HepG2 (cell line): ENCODE data around the gene GPHN. TPM values are rescaled to one million over a fixed set of nuclear protein-coding genes. Genes with fewer than 3 reads are reported as not detected.

ENCODE experiments used
- ATAC-seq: fragments of 200-7000 bp; cut with Tn5 transposase; 3 replicates; pipeline ENCODE4 v1.9.1; 2020; ENCODE audit warnings: mild to moderate bottlenecking, moderate library complexity
- BruUV-seq: library from RNA; stranded (reverse); fragments of 400-500 nt; replicated peaks from 2 replicates; lab custom pipeline; 2021; lab: Mats Ljungman, UMichigan
- CTCF ChIA-PET: fragments of 300-600 bp; formaldehyde crosslinking; extraction: SDS; loops from one replicate; lab custom pipeline; 2021; ENCODE audit warnings: low total read pairs, inconsistent platforms, low intra/inter-chr PET ratio; lab: Yijun Ruan, JAX
- POLR2A ChIA-PET: fragments of 350-600 bp; sonication (Branson Sonifier 250); formaldehyde crosslinking; loops from one replicate; lab custom pipeline; 2020; ENCODE audit warnings: antibody characterized with exemption, inconsistent platforms; lab: Yijun Ruan, JAX
- DNase-seq: peaks from one replicate; pipeline ENCODE4 v3.0.0-alpha.2; 2015; ENCODE audit warnings: low spot score
- FAIRE-seq: peaks from 3 replicates; lab custom pipeline; 2011; peaks lifted over from hg19 to GRCh38; lab: Jason Lieb, UNC
- H2AFZ ChIP-seq: one replicate; pipeline ENCODE4 v1.6.1; 2011; ENCODE audit warnings: low read length, inconsistent platforms
- H3K27ac ChIP-seq: fragments of 300-600 bp; 3 replicates; pipeline ENCODE4 v1.8.0; 2011; ENCODE audit warnings: mixed run types, mild to moderate bottlenecking, mixed read lengths, low read length, inconsistent platforms; ENCODE audit not compliant: insufficient read depth; ENCODE audit errors: extremely low read length
- H3K27me3 ChIP-seq, 2 experiments: fragments of 200-600 bp in 1 of 2; 2 replicates in 1 of 2; 3 replicates in 1 of 2; pipeline versions ENCODE4 v1.6.0 to v1.8.0; 2011; ENCODE audit warnings: low read length in 2 of 2, mild to moderate bottlenecking in 2 of 2, moderate library complexity in 2 of 2, inconsistent platforms in 1 of 2; ENCODE audit not compliant: insufficient read depth in 2 of 2, control insufficient read depth in 1 of 2
- H3K36me3 ChIP-seq, 2 experiments: fragments of 200-600 bp in 1 of 2; replicated peaks in 1 of 2; 2 replicates in 1 of 2; 3 replicates in 1 of 2; pipeline versions ENCODE4 v1.5.1 to v1.8.0; 2011; ENCODE audit warnings: low read length in 2 of 2, inconsistent platforms in 1 of 2; ENCODE audit not compliant: insufficient read depth in 2 of 2, control insufficient read depth in 1 of 2
- H3K4me1 ChIP-seq: 2 replicates; pipeline ENCODE4 v1.5.1; 2012; ENCODE audit warnings: low read length, inconsistent platforms; ENCODE audit not compliant: insufficient read depth
- H3K4me2 ChIP-seq: 2 replicates; pipeline ENCODE4 v1.6.0; 2011; ENCODE audit warnings: low read depth, low read length, inconsistent platforms
- H3K4me3 ChIP-seq, 3 experiments: fragments of 200-600 bp in 1 of 3; sonication (generic), shearing (Covaris generic) in 1 of 3; replicated peaks in 1 of 3; 2 replicates each; pipeline ENCODE4 v1.5.1; 2011 to 2016; ENCODE audit warnings: low read length in 3 of 3, inconsistent platforms in 2 of 3, low read depth in 2 of 3, mild to moderate bottlenecking in 2 of 3, control low read depth in 1 of 3, mixed read lengths in 1 of 3; ENCODE audit not compliant: insufficient read depth in 1 of 3
- H3K79me2 ChIP-seq: one replicate; pipeline ENCODE4 v1.6.1; 2011; ENCODE audit warnings: low read length, inconsistent platforms; ENCODE audit not compliant: insufficient read depth
- H3K9ac ChIP-seq: 2 replicates; pipeline ENCODE4 v1.6.0; 2011; ENCODE audit warnings: mild to moderate bottlenecking, low read depth, low read length, inconsistent platforms; ENCODE audit not compliant: insufficient read depth
- H3K9me3 ChIP-seq: 2 replicates; pipeline ENCODE4 v1.5.1; 2012; ENCODE audit warnings: mild to moderate bottlenecking, low read length
- H4K20me1 ChIP-seq: 2 replicates; pipeline ENCODE4 v1.6.0; 2011; ENCODE audit warnings: inconsistent platforms, mild to moderate bottlenecking, low read length, moderate library complexity; ENCODE audit not compliant: insufficient read depth
- CHD2 ChIP-seq: IDR thresholded peaks from 2 replicates; pipeline ENCODE4 v1.6.1; 2011; ENCODE audit warnings: low read depth, low read length, improper control_type of control experiment
- FOXK2 ChIP-seq: fragments of 450-650 bp; IDR thresholded peaks from 2 replicates; pipeline ENCODE4 v1.6.1; 2016
- HIVEP1 ChIP-seq: sonication (generic); formaldehyde crosslinking; IDR thresholded peaks from 2 replicates; pipeline ENCODE4 v1.4.0; 2020; ENCODE audit warnings: mild to moderate bottlenecking, missing genetic modification reagents
- HNF4A ChIP-seq: sonication (generic); formaldehyde crosslinking; IDR thresholded peaks from 2 replicates; pipeline ENCODE4 v1.4.0; 2020; ENCODE audit warnings: missing genetic modification reagents
- NFIC ChIP-seq: IDR thresholded peaks from 2 replicates; pipeline ENCODE4 v1.6.1; 2012; ENCODE audit warnings: mild to moderate bottlenecking, low read length, inconsistent platforms
- SP1 ChIP-seq, 2 experiments: fragments of 450-650 bp in 1 of 2; sonication (generic) in 1 of 2; formaldehyde crosslinking in 1 of 2; IDR thresholded peaks; 2 replicates each; pipeline versions ENCODE4 v1.4.0 to v1.6.1; 2016 to 2020; ENCODE audit warnings: missing genetic modification reagents in 1 of 2
- ZNF124 ChIP-seq: sonication (generic); formaldehyde crosslinking; IDR thresholded peaks from 2 replicates; pipeline ENCODE4 v1.4.0; 2020; ENCODE audit warnings: missing genetic modification reagents
- ZNF225 ChIP-seq: sonication (generic); formaldehyde crosslinking; IDR thresholded peaks from 2 replicates; pipeline ENCODE4 v1.4.0; 2020; ENCODE audit warnings: mild to moderate bottlenecking, missing genetic modification reagents
- ZNF720 ChIP-seq: sonication (generic); formaldehyde crosslinking; IDR thresholded peaks from 2 replicates; pipeline ENCODE4 v1.4.0; 2020; ENCODE audit warnings: missing genetic modification reagents
- ZNF766 ChIP-seq: sonication (generic); formaldehyde crosslinking; IDR thresholded peaks from 2 replicates; pipeline ENCODE4 v1.5.0; 2020; ENCODE audit warnings: missing genetic modification reagents, borderline replicate concordance
- ZNF776 ChIP-seq: sonication (generic); formaldehyde crosslinking; IDR thresholded peaks from 2 replicates; pipeline ENCODE4 v1.4.0; 2020; ENCODE audit warnings: mild to moderate bottlenecking, missing genetic modification reagents
- in situ Hi-C: cut with HindIII; loops from 2 replicates; pipeline ENCODE4 v1.10.0; 2017; ENCODE audit warnings: low pct_unique_long_range_greater_than_20kb; ENCODE audit not compliant: extremely low pct_ligation_motif_present
- intact Hi-C: fragments of 100-400 bp; cut with micrococcal nuclease; formaldehyde crosslinking; loops from one replicate; pipeline ENCODE4 v1.10.0; 2022; ENCODE audit not compliant: unreplicated experiment
- polyA plus RNA-seq, 8 experiments: library from polyadenylated mRNA; depleted of rRNA in 3 of 8; stranded (reverse) in 7 of 8; unstranded in 1 of 8; fragments of >200 nt; fragmentation: Illumina TruSeq in 4 of 8; extraction: Trizol in 4 of 8; gene quantifications; 2 replicates each; pipeline versions ENCODE4 v1.2.1 to v1.2.3, GENCODE V29; 2011 to 2016; ENCODE audit warnings: low read depth in 4 of 8, missing spikeins in 1 of 8, mixed read lengths in 1 of 8; ENCODE audit not compliant: insufficient read depth in 1 of 8
- total RNA-seq, 5 experiments: library from RNA; depleted of rRNA; stranded (reverse); fragments of >200 nt; fragmentation: Illumina TruSeq; extraction: Trizol; gene quantifications; 2 replicates each; pipeline ENCODE4 v1.2.3, GENCODE V29; 2016; ENCODE audit warnings: low read depth in 1 of 5
- TF ChIP-seq, protein P1 (sequence below): sonication (generic); formaldehyde crosslinking; IDR thresholded peaks from 2 replicates; pipeline ENCODE4 v1.8.1; 2023; ENCODE audit warnings: missing genetic modification reagents, mild to moderate bottlenecking, borderline replicate concordance
- TF ChIP-seq, protein P2 (sequence below): sonication (generic); formaldehyde crosslinking; IDR thresholded peaks from 2 replicates; pipeline ENCODE4 v1.8.0; 2022; ENCODE audit warnings: mild to moderate bottlenecking, missing genetic modification reagents; ENCODE audit not compliant: insufficient replicate concordance
- TF ChIP-seq, protein P3 (sequence below): IDR thresholded peaks from 2 replicates; pipeline ENCODE4 v1.6.1; 2016; ENCODE audit warnings: low read depth

Gene GPHN
- total and polyA plus RNA-seq, 2 of the 13 experiments (the other 11 are each of a cell fraction or from before 2014, with no cell fraction given): 12.7 to 19.2 TPM

DNA sequence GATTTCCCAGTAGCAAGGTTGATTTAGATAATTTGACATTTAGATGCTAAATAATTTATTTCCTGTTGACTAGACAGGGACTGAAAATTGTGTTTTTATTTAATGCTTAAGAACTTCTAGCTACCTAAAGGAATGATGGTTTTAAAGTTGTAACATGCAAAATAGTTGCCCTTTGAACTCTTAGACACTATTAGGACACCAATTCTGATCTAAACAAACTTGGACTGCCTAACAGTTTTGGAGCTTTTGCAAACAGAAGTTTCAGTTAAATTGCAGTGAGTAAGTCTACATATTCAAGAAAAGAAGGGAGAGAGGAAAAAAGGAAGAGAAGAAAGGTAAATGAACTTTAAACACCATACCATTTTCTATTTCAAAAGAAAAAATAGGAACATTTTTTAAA, 492.0 kb downstream of the GPHN start:
- ATAC-seq: peak; percentile 31; the same call in 1 of the 3 replicates
- POLR2A ChIA-PET: no interaction called here

DNA sequence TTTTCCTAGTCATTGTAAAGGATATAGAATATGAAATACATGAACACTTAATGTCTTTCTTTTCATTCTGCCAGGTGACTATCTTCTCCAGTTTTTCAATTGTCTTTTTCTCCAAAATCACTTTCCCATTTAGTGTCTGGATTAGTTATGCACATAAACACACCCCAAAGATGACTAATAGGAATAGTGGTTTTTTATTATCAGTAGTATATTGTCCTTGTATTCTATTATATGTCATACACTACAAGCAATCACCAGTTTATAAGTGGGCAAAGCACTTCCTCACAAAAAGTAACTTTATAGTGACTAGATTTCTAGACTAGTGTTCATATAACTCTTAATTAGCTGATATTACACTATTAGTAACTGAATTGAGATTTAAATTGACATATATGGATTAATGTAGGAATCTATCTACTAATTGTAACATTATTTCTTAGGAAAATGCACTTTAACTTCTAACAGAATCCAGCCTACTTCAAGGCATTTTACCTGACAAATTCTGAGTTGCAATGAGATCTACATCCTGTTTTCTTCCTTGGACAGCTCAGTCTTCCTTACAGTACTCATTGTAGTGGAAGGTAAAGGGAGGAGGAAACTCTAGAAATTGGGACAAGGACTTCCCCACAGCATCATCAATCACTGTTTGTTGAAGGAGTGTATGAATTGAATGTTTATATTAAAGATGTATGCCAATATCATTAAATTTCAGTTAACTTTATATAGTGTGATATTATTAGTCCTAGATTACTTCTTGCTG, 495.2 kb downstream of the GPHN start:
- Histone ChIP-seq H3K4me1 (peaks cover 9% of the 10 kb centered on the region), H3K4me2 (no peak overlapping the region)
- no peak for TF ChIP-seq ZNF766 (CRISPR knock-in tag)
- TF ChIP-seq, protein P1, sequence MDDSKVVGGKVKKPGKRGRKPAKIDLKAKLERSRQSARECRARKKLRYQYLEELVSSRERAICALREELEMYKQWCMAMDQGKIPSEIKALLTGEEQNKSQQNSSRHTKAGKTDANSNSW (CRISPR knock-in tag): no peak
- no peak for TF ChIP-seq ZNF124
- no peak for TF ChIP-seq CHD2
- no peak for TF ChIP-seq ZNF720 (CRISPR knock-in tag)
- TF ChIP-seq NFIC: no peak
- no peak for TF ChIP-seq HIVEP1 (CRISPR knock-in tag)
- TF ChIP-seq FOXK2: no peak
- no peak for TF ChIP-seq ZNF225 (CRISPR knock-in tag)
- TF ChIP-seq, protein P2, sequence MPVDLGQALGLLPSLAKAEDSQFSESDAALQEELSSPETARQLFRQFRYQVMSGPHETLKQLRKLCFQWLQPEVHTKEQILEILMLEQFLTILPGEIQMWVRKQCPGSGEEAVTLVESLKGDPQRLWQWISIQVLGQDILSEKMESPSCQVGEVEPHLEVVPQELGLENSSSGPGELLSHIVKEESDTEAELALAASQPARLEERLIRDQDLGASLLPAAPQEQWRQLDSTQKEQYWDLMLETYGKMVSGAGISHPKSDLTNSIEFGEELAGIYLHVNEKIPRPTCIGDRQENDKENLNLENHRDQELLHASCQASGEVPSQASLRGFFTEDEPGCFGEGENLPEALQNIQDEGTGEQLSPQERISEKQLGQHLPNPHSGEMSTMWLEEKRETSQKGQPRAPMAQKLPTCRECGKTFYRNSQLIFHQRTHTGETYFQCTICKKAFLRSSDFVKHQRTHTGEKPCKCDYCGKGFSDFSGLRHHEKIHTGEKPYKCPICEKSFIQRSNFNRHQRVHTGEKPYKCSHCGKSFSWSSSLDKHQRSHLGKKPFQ: no peak
- TF ChIP-seq SP1 (IDR thresholded peaks at IDR 0.05): no peak
- no peak for TF ChIP-seq SP1 (CRISPR knock-in tag; IDR thresholded peaks at IDR 0.05)

More for the DNA sequence above, 492.0 kb downstream of the GPHN start:
- no peak overlapping the region for H3K27ac ChIP-seq
- no peaks in the 10 kb centered on the region; a peak in 1 of 5 replicates for H3K36me3 ChIP-seq
- 0 out of 2 replicates have a peak overlapping the region, but pooled peaks have one; percentile 11 for H3K4me2 ChIP-seq
- no peaks in the 10 kb centered on the region for H4K20me1 ChIP-seq
- H2AFZ ChIP-seq: no peak overlapping the region
- DNase-seq: peak; percentile 25
- no peak for FAIRE-seq
- no peak overlapping the region for H3K4me3 ChIP-seq
- CTCF ChIA-PET: no interaction called here
- no peaks in the 10 kb centered on the region for H3K79me2 ChIP-seq
- H3K9me3 ChIP-seq: no peaks in the 10 kb centered on the region
- no peaks in the 10 kb centered on the region for H3K27me3 ChIP-seq
- intact Hi-C loops: no loop called here
- H3K4me1 ChIP-seq: peaks cover 9% of the 10 kb centered on the region
- no peak for TF ChIP-seq ZNF776
- TF ChIP-seq, protein P3, sequence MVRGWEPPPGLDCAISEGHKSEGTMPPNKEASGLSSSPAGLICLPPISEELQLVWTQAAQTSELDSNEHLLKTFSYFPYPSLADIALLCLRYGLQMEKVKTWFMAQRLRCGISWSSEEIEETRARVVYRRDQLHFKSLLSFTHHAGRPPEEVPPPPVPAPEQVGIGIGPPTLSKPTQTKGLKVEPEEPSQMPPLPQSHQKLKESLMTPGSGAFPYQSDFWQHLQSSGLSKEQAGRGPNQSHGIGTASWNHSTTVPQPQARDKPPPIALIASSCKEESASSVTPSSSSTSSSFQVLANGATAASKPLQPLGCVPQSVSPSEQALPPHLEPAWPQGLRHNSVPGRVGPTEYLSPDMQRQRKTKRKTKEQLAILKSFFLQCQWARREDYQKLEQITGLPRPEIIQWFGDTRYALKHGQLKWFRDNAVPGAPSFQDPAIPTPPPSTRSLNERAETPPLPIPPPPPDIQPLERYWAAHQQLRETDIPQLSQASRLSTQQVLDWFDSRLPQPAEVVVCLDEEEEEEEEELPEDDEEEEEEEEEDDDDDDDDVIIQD (CRISPR knock-in tag): peak; percentile 42; the same call in 1 of the 2 replicates
- TF ChIP-seq HNF4A: peak; percentile 53
- no TSS peak for BruUV-seq
- H3K9ac ChIP-seq: no peak overlapping the region
- in situ Hi-C loops: no loop called here

More for the DNA sequence above, 495.2 kb downstream of the GPHN start:
- Histone ChIP-seq H3K36me3 (no peaks in the 10 kb centered on the region; a peak in 1 of 5 replicates), H3K27me3 (no peaks in the 10 kb centered on the region), H4K20me1 (no peaks in the 10 kb centered on the region), H3K79me2 (no peaks in the 10 kb centered on the region), H3K27ac (no peak overlapping the region), H3K4me3 (no peak overlapping the region), H2AFZ (no peak overlapping the region), H3K9me3 (no peaks in the 10 kb centered on the region), H3K9ac (no peak overlapping the region)
- POLR2A ChIA-PET: no interaction called here
- FAIRE-seq (no peak), DNase-seq (no peak), ATAC-seq (no peak)
- CTCF ChIA-PET: no interaction called here
- in situ Hi-C loops: no loop called here
- intact Hi-C loops: no loop called here
- no TSS peak for BruUV-seq
